Parathyroid adenoma (tissue), 2 donors: Measurements from ENCODE around the gene ERC1.
"Not testable (repeated sequence)": the region's sequence is repeated elsewhere in the genome, so short reads cannot be mapped to it uniquely, and the experiment has no call there.

Experiments used
- H2AFZ ChIP-seq: fragments of 300-600 bp; sonication (generic); one replicate; pipeline ENCODE4 v1.7.0; 2017; ENCODE audit warnings: antibody characterized with exemption, mild to moderate bottlenecking
- H3K27ac ChIP-seq: fragments of 300-600 bp; sonication (generic); one replicate; pipeline ENCODE4 v1.7.0; 2017
- H3K27me3 ChIP-seq: fragments of 300-600 bp; sonication (generic); one replicate; pipeline ENCODE4 v1.7.0; 2017; ENCODE audit warnings: low read length; ENCODE audit not compliant: control insufficient read depth, insufficient read depth
- H3K36me3 ChIP-seq: fragments of 300-600 bp; sonication (generic); one replicate; pipeline ENCODE4 v1.7.0; 2017; ENCODE audit warnings: low read length; ENCODE audit not compliant: control insufficient read depth, insufficient read depth
- H3K4me1 ChIP-seq: fragments of 300-600 bp; sonication (generic); one replicate; pipeline ENCODE4 v1.7.0; 2017; ENCODE audit warnings: control low read depth
- H3K4me2 ChIP-seq: fragments of 300-600 bp; sonication (generic); one replicate; pipeline ENCODE4 v1.7.0; 2017; ENCODE audit warnings: low read length
- H3K4me3 ChIP-seq: fragments of 300-600 bp; sonication (generic); one replicate; pipeline ENCODE4 v1.7.0; 2017; ENCODE audit warnings: low read depth, low read length
- H3K79me2 ChIP-seq: fragments of 300-600 bp; sonication (generic); one replicate; pipeline ENCODE4 v1.7.0; 2017; ENCODE audit warnings: control low read depth
- H3K9ac ChIP-seq: fragments of 300-600 bp; sonication (generic); one replicate; pipeline ENCODE4 v1.7.0; 2017; ENCODE audit warnings: mild to moderate bottlenecking
- H3K9me3 ChIP-seq: fragments of 300-600 bp; sonication (generic); one replicate; pipeline ENCODE4 v1.7.0; 2017; ENCODE audit warnings: low read length; ENCODE audit not compliant: control insufficient read depth
- CTCF ChIP-seq: fragments of 300-600 bp; sonication (generic); IDR thresholded peaks from one replicate; pipeline ENCODE4 v1.7.0; 2017; ENCODE audit warnings: antibody characterized with exemption, mild to moderate bottlenecking
- donor health status: primary hyperparathyroidism.

ERC1 gene

GRCh38 chr12:1311145-1311544 lies 320.1 kb downstream of the ERC1 start:
- TF ChIP-seq CTCF: no peak
- H3K79me2 ChIP-seq: no peaks in the 10 kb centered on the region
- no peak overlapping the region for H2AFZ ChIP-seq
- no peaks in the 10 kb centered on the region for H3K9me3 ChIP-seq
- no peak overlapping the region for H3K9ac ChIP-seq
- no peak overlapping the region for H3K4me3 ChIP-seq
- no peak overlapping the region for H3K27ac ChIP-seq
- no peaks in the 10 kb centered on the region for H3K27me3 ChIP-seq
- H3K36me3 ChIP-seq: no peaks in the 10 kb centered on the region
- H3K4me1 ChIP-seq: peaks cover 4% of the 10 kb centered on the region
- no peak overlapping the region for H3K4me2 ChIP-seq

GRCh38 chr12:1313906-1314305 lies 322.9 kb downstream of the ERC1 start:
- H3K27me3 ChIP-seq: no peaks in the 10 kb centered on the region
- H3K36me3 ChIP-seq: no peaks in the 10 kb centered on the region
- no peaks in the 10 kb centered on the region for H3K79me2 ChIP-seq
- H2AFZ ChIP-seq: no peak overlapping the region
- no peak for TF ChIP-seq CTCF
- no peak overlapping the region for H3K4me2 ChIP-seq
- no peaks in the 10 kb centered on the region for H3K9me3 ChIP-seq
- H3K9ac ChIP-seq: no peak overlapping the region
- H3K27ac ChIP-seq: no peak overlapping the region
- no peak overlapping the region for H3K4me3 ChIP-seq
- H3K4me1 ChIP-seq: no peaks in the 10 kb centered on the region

GRCh38 chr12:1314523-1314922 lies 323.5 kb downstream of the ERC1 start:
- Histone ChIP-seq H3K4me3 (no peak overlapping the region), H3K9ac (no peak overlapping the region), H2AFZ (no peak overlapping the region), H3K36me3 (no peaks in the 10 kb centered on the region), H3K27ac (no peak overlapping the region), H3K79me2 (no peaks in the 10 kb centered on the region), H3K9me3 (no peaks in the 10 kb centered on the region), H3K4me2 (no peak overlapping the region), H3K27me3 (no peaks in the 10 kb centered on the region), H3K4me1 (no peaks in the 10 kb centered on the region)
- TF ChIP-seq CTCF: no peak

GRCh38 chr12:1316991-1317390 lies 326.0 kb downstream of the ERC1 start:
- not testable (repeated sequence) for H3K4me1 ChIP-seq, H3K4me2 ChIP-seq, H3K27ac ChIP-seq, H3K4me3 ChIP-seq, H3K79me2 ChIP-seq, H3K9ac ChIP-seq, H2AFZ ChIP-seq, H3K9me3 ChIP-seq, H3K36me3 ChIP-seq, H3K27me3 ChIP-seq

- Histone ChIP-seq H3K4me3 (no peak overlapping the region), H3K4me2 (no peak overlapping the region), H3K27ac (peak overlapping the region; percentile 21), H3K27me3 (no peaks in the 10 kb centered on the region), H3K4me1 (no peaks in the 10 kb centered on the region), H3K79me2 (no peaks in the 10 kb centered on the region), H2AFZ (no peak overlapping the region), H3K36me3 (no peaks in the 10 kb centered on the region), H3K9me3 (no peaks in the 10 kb centered on the region), H3K9ac (no peak overlapping the region)
- TF ChIP-seq CTCF: no peak
These were observed 327.5 kb downstream of the ERC1 start for GRCh38 chr12:1318327-1319031.
